ENCODE measurements around the gene VWA8. TPM values are rescaled to one million over a fixed set of nuclear protein-coding genes. Genes with fewer than 3 reads are reported as not detected.

VWA8 gene
- total and polyA plus RNA-seq, 2 of the 13 experiments (the other 11 are each of a cell fraction or from before 2014, with no cell fraction given), result 9.1 to 17.3 TPM

DNA sequence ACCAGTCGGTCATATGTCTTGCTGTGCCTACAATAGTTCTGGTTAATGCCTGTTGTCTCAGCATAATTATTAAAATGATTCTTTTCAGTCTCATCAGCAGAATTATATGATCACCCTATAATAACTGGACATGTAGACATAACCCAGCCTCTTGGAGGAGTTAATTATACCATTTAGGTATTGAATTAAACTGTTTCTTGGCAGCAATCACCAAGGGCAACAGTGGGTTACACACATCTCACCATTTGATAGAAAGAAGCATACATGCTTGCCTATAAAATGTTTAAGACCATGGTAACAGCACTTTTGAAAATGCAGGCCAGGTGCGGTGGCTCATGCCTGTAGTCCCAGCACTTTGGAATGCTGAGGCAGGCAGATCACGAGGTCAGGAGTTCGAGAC lies 318.9 kb downstream of the VWA8 start:
- WGBS (ENCODE audit: low lambda C conversion rate), result 97% methylated on average over 4 of the region's 4 CpGs
- no peaks in the 10 kb centered on the region for H3K79me2 ChIP-seq (ENCODE audit: insufficient read depth, low read length)
- no peak overlapping the region for H3K4me2 ChIP-seq (ENCODE audit: low read depth, low read length)
- no peak for DNase-seq (ENCODE audit: low spot score)
- BruUV-seq (replicated peaks), result no TSS peak
- ChIA-PET CTCF (ENCODE audit: low intra/inter-chr PET ratio, low total read pairs) (no interaction called here), POLR2A (no interaction called here)
- TF ChIP-seq MAFK (conservative IDR thresholded peaks at IDR 0.05 in 1 of 2, IDR thresholded peaks at IDR 0.05 in 1 of 2; ENCODE audit: low read length in 2 of 2) (peak in 1 of 2 experiments; percentile 33; a peak in 2 of 4 replicates), MAFF (IDR thresholded peaks at IDR 0.05; ENCODE audit: low read depth, low read length) (0 out of 2 replicates have a peak, but pooled peaks have one; percentile 16), ZNF136 (CRISPR knock-in tag; IDR thresholded peaks at IDR 0.05; ENCODE audit: low read depth) (no peak)
- TF ChIP-seq, protein P1, sequence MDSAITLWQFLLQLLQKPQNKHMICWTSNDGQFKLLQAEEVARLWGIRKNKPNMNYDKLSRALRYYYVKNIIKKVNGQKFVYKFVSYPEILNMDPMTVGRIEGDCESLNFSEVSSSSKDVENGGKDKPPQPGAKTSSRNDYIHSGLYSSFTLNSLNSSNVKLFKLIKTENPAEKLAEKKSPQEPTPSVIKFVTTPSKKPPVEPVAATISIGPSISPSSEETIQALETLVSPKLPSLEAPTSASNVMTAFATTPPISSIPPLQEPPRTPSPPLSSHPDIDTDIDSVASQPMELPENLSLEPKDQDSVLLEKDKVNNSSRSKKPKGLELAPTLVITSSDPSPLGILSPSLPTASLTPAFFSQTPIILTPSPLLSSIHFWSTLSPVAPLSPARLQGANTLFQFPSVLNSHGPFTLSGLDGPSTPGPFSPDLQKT (CRISPR knock-in tag; IDR thresholded peaks at IDR 0.05; ENCODE audit: borderline replicate concordance), result no peak
- TF ChIP-seq, protein P2, sequence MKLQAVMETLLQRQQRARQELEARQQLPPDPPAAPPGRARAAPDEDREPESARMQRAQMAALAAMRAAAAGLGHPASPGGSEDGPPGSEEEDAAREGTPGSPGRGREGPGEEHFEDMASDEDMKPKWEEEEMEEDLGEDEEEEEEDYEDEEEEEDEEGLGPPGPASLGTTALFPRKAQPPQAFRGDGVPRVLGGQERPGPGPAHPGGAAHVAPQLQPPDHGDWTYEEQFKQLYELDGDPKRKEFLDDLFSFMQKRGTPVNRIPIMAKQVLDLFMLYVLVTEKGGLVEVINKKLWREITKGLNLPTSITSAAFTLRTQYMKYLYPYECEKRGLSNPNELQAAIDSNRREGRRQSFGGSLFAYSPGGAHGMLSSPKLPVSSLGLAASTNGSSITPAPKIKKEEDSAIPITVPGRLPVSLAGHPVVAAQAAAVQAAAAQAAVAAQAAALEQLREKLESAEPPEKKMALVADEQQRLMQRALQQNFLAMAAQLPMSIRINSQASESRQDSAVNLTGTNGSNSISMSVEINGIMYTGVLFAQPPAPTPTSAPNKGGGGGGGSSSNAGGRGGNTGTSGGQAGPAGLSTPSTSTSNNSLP (IDR thresholded peaks at IDR 0.05; ENCODE audit: low read depth, low read length), result no peak
- H3K36me3 ChIP-seq (replicated peaks in 1 of 2; ENCODE audit: control insufficient read depth in 1 of 2, insufficient read depth in 2 of 2, low read length in 2 of 2), result no peaks in the 10 kb centered on the region; a peak in 1 of 5 replicates
- intact Hi-C loops (cut with micrococcal nuclease; ENCODE audit: unreplicated experiment) (no loop called here), in situ Hi-C loops (cut with HindIII; ENCODE audit: extremely low pct_ligation_motif_present, low pct_unique_long_range_greater_than_20kb) (no loop called here)
- no peaks in the 10 kb centered on the region for H3K9me3 ChIP-seq (ENCODE audit: low read length)
- ATAC-seq, result no peak
- H2AFZ ChIP-seq (ENCODE audit: low read length), result no peak overlapping the region
- no peaks in the 10 kb centered on the region for H3K27me3 ChIP-seq (ENCODE audit: control insufficient read depth in 1 of 2, insufficient read depth in 2 of 2, low read length in 2 of 2)
- FAIRE-seq, result no peak
- H3K9ac ChIP-seq (ENCODE audit: insufficient read depth, low read depth, low read length), result no peak overlapping the region
- H3K4me3 ChIP-seq (replicated peaks in 1 of 3; ENCODE audit: insufficient read depth in 1 of 3, low read depth in 2 of 3, low read length in 3 of 3), result no peak overlapping the region
- no peak overlapping the region for H3K27ac ChIP-seq (ENCODE audit: extremely low read length, insufficient read depth, low read length)
- H3K4me1 ChIP-seq (ENCODE audit: insufficient read depth, low read length), result peaks cover 59% of the 10 kb centered on the region
- no peaks in the 10 kb centered on the region for H4K20me1 ChIP-seq (ENCODE audit: insufficient read depth, low read length)

DNA sequence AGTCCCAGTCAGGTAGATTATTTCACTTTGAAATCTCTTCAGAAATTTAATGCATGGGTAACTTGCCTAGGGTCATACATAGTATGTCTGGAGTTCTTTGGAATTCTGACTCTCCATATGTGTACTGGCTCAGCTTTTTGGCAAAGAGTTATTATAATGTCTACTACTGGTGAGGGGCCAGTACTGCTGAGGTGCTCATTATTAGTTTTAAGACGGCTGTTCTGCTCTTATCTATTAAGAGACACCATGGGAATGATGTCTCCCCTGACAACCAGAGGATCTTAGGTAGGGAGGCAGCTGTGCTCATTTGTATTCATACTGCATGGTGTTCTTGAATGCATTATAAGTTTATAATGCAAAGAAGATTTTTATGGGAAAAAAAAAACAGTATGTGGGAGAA lies 319.5 kb downstream of the VWA8 start:
- H3K4me3 ChIP-seq (replicated peaks in 1 of 3; ENCODE audit: insufficient read depth in 1 of 3, low read depth in 2 of 3, low read length in 3 of 3), result no peak overlapping the region
- no peaks in the 10 kb centered on the region for H3K9me3 ChIP-seq (ENCODE audit: low read length)
- no peak for ATAC-seq
- no peak for DNase-seq (ENCODE audit: low spot score)
- no peak overlapping the region for H3K9ac ChIP-seq (ENCODE audit: insufficient read depth, low read depth, low read length)
- CTCF ChIA-PET (ENCODE audit: low intra/inter-chr PET ratio, low total read pairs), result no interaction called here
- H3K27me3 ChIP-seq (ENCODE audit: control insufficient read depth in 1 of 2, insufficient read depth in 2 of 2, low read length in 2 of 2), result no peaks in the 10 kb centered on the region
- no peaks in the 10 kb centered on the region for H3K79me2 ChIP-seq (ENCODE audit: insufficient read depth, low read length)
- no TSS peak for BruUV-seq (replicated peaks)
- 89% methylated on average over 1 of the region's 1 CpG for WGBS (ENCODE audit: low lambda C conversion rate)
- peaks cover 54% of the 10 kb centered on the region for H3K4me1 ChIP-seq (ENCODE audit: insufficient read depth, low read length)
- H3K4me2 ChIP-seq (ENCODE audit: low read depth, low read length), result no peak overlapping the region
- intact Hi-C loops (cut with micrococcal nuclease; ENCODE audit: unreplicated experiment), result no loop called here
- H3K27ac ChIP-seq (ENCODE audit: extremely low read length, insufficient read depth, low read length), result no peak overlapping the region
- FAIRE-seq, result no peak
- POLR2A ChIA-PET, result no interaction called here
- in situ Hi-C loops (cut with HindIII; ENCODE audit: extremely low pct_ligation_motif_present, low pct_unique_long_range_greater_than_20kb), result no loop called here
- H4K20me1 ChIP-seq (ENCODE audit: insufficient read depth, low read length), result no peaks in the 10 kb centered on the region
- no peak overlapping the region for H2AFZ ChIP-seq (ENCODE audit: low read length)
- H3K36me3 ChIP-seq (replicated peaks in 1 of 2; ENCODE audit: control insufficient read depth in 1 of 2, insufficient read depth in 2 of 2, low read length in 2 of 2), result no peaks in the 10 kb centered on the region; a peak in 1 of 5 replicates
- TF ChIP-seq ZNF879 (CRISPR knock-in tag; IDR thresholded peaks at IDR 0.05) (no peak), RCOR2 (CRISPR knock-in tag; IDR thresholded peaks at IDR 0.05) (no peak), ARID2 (CRISPR knock-in tag; IDR thresholded peaks at IDR 0.05; ENCODE audit: borderline replicate concordance) (no peak)
- TF ChIP-seq, protein P3, sequence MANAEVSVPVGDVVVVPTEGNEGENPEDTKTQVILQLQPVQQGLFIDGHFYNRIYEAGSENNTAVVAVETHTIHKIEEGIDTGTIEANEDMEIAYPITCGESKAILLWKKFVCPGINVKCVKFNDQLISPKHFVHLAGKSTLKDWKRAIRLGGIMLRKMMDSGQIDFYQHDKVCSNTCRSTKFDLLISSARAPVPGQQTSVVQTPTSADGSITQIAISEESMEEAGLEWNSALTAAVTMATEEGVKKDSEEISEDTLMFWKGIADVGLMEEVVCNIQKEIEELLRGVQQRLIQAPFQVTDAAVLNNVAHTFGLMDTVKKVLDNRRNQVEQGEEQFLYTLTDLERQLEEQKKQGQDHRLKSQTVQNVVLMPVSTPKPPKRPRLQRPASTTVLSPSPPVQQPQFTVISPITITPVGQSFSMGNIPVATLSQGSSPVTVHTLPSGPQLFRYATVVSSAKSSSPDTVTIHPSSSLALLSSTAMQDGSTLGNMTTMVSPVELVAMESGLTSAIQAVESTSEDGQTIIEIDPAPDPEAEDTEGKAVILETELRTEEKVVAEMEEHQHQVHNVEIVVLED (CRISPR knock-in tag; IDR thresholded peaks at IDR 0.05; ENCODE audit: borderline replicate concordance), result no peak
- TF ChIP-seq, protein P4, sequence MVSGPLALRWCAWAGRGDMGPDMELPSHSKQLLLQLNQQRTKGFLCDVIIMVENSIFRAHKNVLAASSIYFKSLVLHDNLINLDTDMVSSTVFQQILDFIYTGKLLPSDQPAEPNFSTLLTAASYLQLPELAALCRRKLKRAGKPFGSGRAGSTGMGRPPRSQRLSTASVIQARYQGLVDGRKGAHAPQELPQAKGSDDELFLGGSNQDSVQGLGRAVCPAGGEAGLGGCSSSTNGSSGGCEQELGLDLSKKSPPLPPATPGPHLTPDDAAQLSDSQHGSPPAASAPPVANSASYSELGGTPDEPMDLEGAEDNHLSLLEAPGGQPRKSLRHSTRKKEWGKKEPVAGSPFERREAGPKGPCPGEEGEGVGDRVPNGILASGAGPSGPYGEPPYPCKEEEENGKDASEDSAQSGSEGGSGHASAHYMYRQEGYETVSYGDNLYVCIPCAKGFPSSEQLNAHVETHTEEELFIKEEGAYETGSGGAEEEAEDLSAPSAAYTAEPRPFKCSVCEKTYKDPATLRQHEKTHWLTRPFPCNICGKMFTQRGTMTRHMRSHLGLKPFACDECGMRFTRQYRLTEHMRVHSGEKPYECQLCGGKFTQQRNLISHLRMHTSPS (CRISPR knock-in tag; IDR thresholded peaks at IDR 0.05; ENCODE audit: low read depth), result no peak
